Activated T-cell treated with anti-CD3 and anti-CD28 coated beads, Interleukin-2, amount 50 U/mL, for 72 hours (primary cell): ENCODE results near the gene FBXO22. TPM values are rescaled to one million over a fixed set of nuclear protein-coding genes. Genes with fewer than 3 reads are reported as not detected.
"Not testable (repeated sequence)": the region's sequence is repeated elsewhere in the genome, so short reads cannot be mapped to it uniquely, and the experiment has no call there.

Source experiments
- ATAC-seq, 2 donors: fragments of 150-1000 bp; cut with Tn5 transposase; replicated peaks in 1 of 2; 2 replicates each; pipeline ENCODE4 v1.10.0; 2021; ENCODE audit warnings: moderate library complexity in 2 of 2, mild to moderate bottlenecking in 1 of 2
- DNase-seq, 2 donors: peaks; one replicate each; pipeline ENCODE4 v3.0.0; 2021 to 2022; ENCODE audit warnings: mixed read lengths in 1 of 2
- H3K27ac Mint-ChIP-seq: one replicate; pipeline ENCODE4 v1.8.0; 2022; ENCODE audit warnings: mild to moderate bottlenecking, moderate library complexity, mixed read lengths
- H3K27me3 Mint-ChIP-seq: one replicate; pipeline ENCODE4 v1.8.0; 2022; ENCODE audit warnings: low read depth, mixed read lengths
- H3K36me3 Mint-ChIP-seq, 2 donors: one replicate each; pipeline ENCODE4 v1.8.0; 2022; ENCODE audit warnings: mixed read lengths in 2 of 2, mild to moderate bottlenecking in 1 of 2; ENCODE audit not compliant: insufficient read depth in 2 of 2
- H3K4me1 Mint-ChIP-seq: one replicate; pipeline ENCODE4 v1.8.0; 2022; ENCODE audit warnings: low read depth, mixed read lengths
- H3K4me3 Mint-ChIP-seq, 2 donors: one replicate each; pipeline ENCODE4 v1.8.0; 2022; ENCODE audit warnings: mild to moderate bottlenecking in 2 of 2, mixed read lengths in 2 of 2, moderate library complexity in 2 of 2
- H3K9me3 Mint-ChIP-seq, 2 donors: one replicate each; pipeline ENCODE4 v1.8.0; 2022; ENCODE audit warnings: mixed read lengths in 2 of 2
- total RNA-seq, 2 donors: library from RNA; stranded (reverse); gene quantifications; one replicate each; pipeline ENCODE4 v1.2.3, GENCODE V29; 2022

Gene FBXO22
- total RNA-seq, 2 donors from 2014 or later = 44.6 to 45.8 TPM

DNA sequence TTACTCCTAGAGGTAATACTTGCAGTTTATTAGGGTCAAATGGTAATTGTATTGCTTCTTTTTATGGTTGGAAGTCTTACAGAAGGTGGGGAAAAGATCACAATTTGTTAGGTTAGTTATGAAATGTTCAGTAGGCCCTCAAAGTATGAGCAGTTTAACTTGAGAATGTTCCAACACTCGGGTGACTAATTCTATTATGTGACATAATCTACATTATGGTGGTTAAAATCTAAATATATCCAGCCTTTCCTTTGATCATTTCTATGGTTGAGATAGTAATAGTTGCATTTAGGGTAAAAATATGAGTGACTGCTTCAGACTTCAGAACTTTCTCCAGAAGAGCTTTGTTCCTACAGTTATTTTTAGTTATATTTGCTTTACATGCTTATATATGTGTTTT lies 19.6 kb upstream of the FBXO22 start:
- no peak for ATAC-seq
- peaks cover 0 to 5% of the 10 kb centered on the region in 2 donors for H3K36me3 Mint-ChIP-seq

DNA sequence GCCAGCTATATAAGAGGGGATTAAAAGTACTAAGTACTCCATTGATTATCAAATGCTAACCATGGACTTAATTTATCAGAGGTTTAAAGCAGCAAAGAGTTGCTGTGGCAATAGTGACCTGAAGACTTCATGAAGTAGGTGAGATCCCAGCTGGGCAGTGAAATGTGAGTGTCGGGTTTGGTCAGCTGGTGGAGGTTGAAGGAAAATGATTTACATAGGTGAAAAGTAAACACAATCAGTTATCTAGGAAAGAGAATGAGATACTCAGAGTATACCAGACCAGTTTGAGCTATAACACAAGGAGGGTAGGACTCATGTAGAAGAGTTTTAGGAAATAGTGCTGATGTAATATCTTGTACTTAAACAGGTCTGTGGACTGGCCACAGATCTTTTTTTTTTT lies 16.5 kb upstream of the FBXO22 start:
- Mint-ChIP-seq H3K36me3 (peaks cover 0 to 2% of the 10 kb centered on the region in 2 donors), H3K4me3 (no peak overlapping the region), H3K27me3 (no peaks in the 10 kb centered on the region), H3K9me3 (no peaks in the 10 kb centered on the region), H3K4me1 (peaks cover 17% of the 10 kb centered on the region), H3K27ac (no peak overlapping the region)
- DNase-seq (no peak), ATAC-seq (no peak)

More for the DNA sequence above, 19.6 kb upstream of the FBXO22 start:
- no peak overlapping the region for H3K4me3 Mint-ChIP-seq
- no peak for DNase-seq
- no peaks in the 10 kb centered on the region for H3K27me3 Mint-ChIP-seq
- H3K9me3 Mint-ChIP-seq = no peaks in the 10 kb centered on the region
- H3K4me1 Mint-ChIP-seq = no peaks in the 10 kb centered on the region
- H3K27ac Mint-ChIP-seq = no peak overlapping the region

DNA sequence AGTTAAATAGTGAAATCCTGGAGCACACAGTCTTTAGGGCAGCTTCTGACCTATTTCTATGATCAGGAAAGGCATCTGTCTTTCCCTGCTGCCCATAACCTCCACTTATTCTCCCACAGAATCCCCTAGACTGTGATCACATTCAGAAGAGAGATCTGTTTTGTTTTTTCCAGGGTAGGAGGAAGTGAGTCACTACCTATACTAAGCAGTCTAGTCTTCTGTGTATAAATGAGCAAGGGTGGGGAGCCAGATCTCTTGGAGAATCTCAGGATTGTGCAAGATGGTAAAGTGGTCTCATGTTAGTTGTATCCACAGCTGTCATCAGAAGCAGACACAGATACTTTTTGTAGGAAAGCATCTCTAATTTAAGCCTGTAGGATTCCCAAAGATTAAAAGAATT lies 11.8 kb upstream of the FBXO22 start:
- Mint-ChIP-seq H3K27me3 (no peaks in the 10 kb centered on the region), H3K4me1 (peaks cover 17% of the 10 kb centered on the region), H3K27ac (peak overlapping the region; percentile 78), H3K4me3 (no peak overlapping the region), H3K9me3 (no peaks in the 10 kb centered on the region), H3K36me3 (peaks cover 0 to 5% of the 10 kb centered on the region in 2 donors)
- peak; percentile 58 to 80 for ATAC-seq
- DNase-seq = no peak

DNA sequence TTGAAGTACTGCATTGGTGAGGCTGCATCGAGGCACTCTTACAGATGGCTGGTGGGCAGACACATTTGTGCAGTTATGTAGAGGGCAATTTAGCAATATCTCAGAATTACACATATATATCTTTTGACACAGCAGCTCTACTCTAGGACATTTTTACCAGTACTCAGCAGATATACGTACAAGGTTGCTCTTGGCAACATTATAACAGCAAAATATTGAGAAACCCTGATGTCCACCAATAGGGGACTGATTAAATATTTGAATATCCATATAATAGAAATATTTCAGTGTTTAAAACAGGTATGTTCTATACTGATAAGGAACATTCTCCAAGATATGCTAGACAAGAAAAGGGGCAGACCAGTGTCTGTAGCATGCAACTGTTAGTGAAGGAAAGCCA lies 7.9 kb upstream of the FBXO22 start:
- H3K27ac Mint-ChIP-seq = no peak overlapping the region
- H3K27me3 Mint-ChIP-seq = no peaks in the 10 kb centered on the region
- H3K4me3 Mint-ChIP-seq = no peak overlapping the region
- DNase-seq = no peak
- peaks cover 16% of the 10 kb centered on the region for H3K4me1 Mint-ChIP-seq
- no peaks in the 10 kb centered on the region for H3K9me3 Mint-ChIP-seq
- ATAC-seq = no peak
- peaks cover 0 to 5% of the 10 kb centered on the region in 2 donors for H3K36me3 Mint-ChIP-seq

DNA sequence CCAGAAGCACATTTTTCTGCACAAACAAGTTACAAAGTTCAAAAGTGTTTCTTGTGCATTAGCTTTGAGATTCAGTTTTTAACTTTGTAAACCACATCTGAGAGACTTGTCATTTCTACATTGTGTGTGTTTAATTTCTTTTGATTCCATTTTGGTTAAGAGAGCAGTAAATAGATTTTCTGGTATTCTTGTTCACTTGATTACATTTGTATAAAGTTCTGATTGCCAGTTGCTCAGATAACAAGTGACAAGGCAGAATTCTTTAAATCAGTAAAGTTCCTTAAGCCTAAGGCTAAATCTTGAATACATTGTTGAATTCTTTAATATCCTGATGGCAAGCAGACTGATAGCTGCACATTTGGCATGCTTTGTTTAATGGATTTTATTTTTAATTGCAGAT lies 3.1 kb upstream of the FBXO22 start:
- ATAC-seq (no peak), DNase-seq (no peak)
- Mint-ChIP-seq H3K4me1 (peaks cover 44% of the 10 kb centered on the region), H3K4me3 (no peak overlapping the region), H3K36me3 (peaks cover 3 to 4% of the 10 kb centered on the region in 2 donors), H3K27ac (no peak overlapping the region), H3K9me3 (no peaks in the 10 kb centered on the region), H3K27me3 (no peaks in the 10 kb centered on the region)

DNA sequence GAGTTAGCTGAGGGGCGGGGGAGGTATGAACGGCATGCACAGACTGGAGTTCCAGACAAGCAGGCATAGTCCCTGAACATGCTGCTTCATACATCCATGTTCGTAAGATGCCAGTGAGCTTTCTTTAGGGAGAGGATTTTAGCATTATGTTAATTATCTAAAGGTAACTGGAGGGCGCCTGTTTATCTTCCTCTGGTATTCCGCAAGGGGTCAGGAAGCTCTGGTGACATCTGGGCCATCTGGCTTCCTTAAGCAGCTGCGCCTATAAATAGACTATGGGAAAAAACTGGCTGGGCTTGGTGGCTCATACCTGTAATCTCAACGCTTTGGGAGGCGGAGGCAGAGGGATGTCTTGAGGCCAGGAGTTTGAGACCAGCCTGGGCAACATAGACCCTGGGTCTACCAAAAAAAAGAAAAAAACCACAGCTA lies 1.5 kb upstream of the FBXO22 start:
- Mint-ChIP-seq H3K4me3 (peak overlapping the region; percentile 28 to 99), H3K4me1 (peaks cover 49% of the 10 kb centered on the region), H3K36me3 (peaks cover 3 to 6% of the 10 kb centered on the region in 2 donors), H3K27ac (peak overlapping the region; percentile 14), H3K9me3 (no peaks in the 10 kb centered on the region), H3K27me3 (no peaks in the 10 kb centered on the region)
- no peak for ATAC-seq
- DNase-seq = no peak

DNA sequence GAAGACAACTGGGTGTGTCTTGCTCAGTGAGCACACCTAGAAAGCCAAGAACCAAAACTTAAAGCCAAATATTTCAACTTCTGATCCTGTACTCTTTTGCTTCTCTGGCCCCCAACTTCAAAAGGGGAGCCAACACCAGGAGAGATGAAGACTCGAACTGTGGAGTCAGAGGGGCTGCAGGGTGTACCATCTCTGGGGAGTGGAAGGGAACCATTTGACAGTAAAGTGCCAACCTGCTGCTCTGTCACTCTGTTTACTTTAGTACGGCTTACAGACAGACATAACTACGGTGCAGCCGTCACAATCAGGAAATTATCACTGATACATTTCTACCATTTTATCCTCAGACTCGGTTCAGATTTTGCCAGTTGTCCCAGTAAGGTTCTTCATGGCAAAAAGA lies 1.6 kb downstream of the FBXO22 start:
- peak overlapping the region; percentile 93 to 99 for H3K4me3 Mint-ChIP-seq
- DNase-seq (no peak), ATAC-seq (no peak)
- H3K4me1 Mint-ChIP-seq = peaks cover 64% of the 10 kb centered on the region
- no peaks in the 10 kb centered on the region for H3K27me3 Mint-ChIP-seq
- peaks cover 6 to 18% of the 10 kb centered on the region in 2 donors for H3K36me3 Mint-ChIP-seq
- H3K27ac Mint-ChIP-seq = peak overlapping the region; percentile 56
- H3K9me3 Mint-ChIP-seq = peaks cover 0 to under 1% of the 10 kb centered on the region in 2 donors

DNA sequence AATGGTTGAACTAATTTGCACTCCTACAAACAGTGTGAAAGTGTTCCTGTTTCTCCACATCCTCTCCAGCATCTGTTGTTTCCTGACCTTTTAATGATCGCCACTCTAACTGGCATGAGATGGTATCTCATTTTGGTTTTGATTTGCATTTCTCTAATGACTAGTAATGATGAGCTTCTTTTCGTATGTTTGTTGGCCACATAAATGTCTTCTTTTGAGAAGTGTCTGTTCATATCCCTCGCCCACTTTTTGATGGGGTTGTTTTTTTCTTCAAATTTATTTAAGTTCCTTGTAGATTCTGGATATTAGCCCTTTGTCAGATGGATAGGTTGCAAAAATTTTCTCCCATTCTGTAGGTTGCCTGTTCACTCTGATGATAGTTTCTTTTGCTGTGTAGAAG lies 6.7 kb downstream of the FBXO22 start:
- H3K27ac Mint-ChIP-seq, ATAC-seq, H3K9me3 Mint-ChIP-seq, H3K4me3 Mint-ChIP-seq, DNase-seq, H3K27me3 Mint-ChIP-seq: not testable (repeated sequence)
- peaks cover 21 to 51% of the 10 kb centered on the region in 2 donors for H3K36me3 Mint-ChIP-seq
- H3K4me1 Mint-ChIP-seq = peaks cover 35% of the 10 kb centered on the region

DNA sequence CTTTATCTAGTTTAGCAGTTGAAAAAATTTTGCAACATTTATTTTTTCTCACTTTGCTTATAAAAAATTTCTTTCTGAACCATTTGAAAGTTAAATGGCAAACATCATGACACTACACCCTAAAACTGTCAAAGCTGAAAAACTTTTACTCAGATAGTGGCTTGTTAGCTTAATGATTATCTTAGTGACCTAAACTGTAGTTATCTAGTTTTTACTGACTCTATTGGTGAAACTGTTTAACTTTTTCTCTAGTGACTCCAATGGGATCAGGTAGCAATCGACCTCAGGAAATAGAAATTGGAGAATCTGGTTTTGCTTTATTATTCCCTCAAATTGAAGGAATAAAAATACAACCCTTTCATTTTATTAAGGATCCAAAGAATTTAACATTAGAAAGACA lies 13.3 kb downstream of the FBXO22 start:
- H3K27me3 Mint-ChIP-seq = no peaks in the 10 kb centered on the region
- peaks cover 8 to 34% of the 10 kb centered on the region in 2 donors for H3K36me3 Mint-ChIP-seq

DNA sequence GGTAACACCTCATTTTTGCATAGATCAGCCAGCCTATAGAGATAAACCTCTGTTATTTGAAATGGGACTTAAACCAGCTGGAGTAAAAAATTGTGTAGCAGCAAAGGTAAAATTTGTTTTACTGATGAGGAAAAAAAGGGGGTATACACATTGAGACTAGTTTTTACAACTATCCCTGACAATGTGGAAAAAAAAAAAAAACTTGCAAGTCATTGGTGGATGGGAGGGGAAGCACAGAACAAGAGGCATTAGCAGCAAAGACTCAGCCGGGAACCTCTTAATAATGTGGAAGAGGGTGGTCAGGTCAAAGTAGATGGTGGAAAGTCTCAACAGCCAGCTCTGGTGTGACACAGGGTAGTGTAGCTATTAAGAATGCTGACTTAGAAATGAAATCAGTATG lies 14.5 kb downstream of the FBXO22 start:
- no peaks in the 10 kb centered on the region for H3K9me3 Mint-ChIP-seq
- no peaks in the 10 kb centered on the region for H3K4me1 Mint-ChIP-seq
- no peak overlapping the region for H3K4me3 Mint-ChIP-seq
- no peak for DNase-seq
- ATAC-seq = no peak
- no peak overlapping the region for H3K27ac Mint-ChIP-seq
- no peaks in the 10 kb centered on the region for H3K27me3 Mint-ChIP-seq
- H3K36me3 Mint-ChIP-seq = peaks cover 5 to 26% of the 10 kb centered on the region in 2 donors

More for the DNA sequence above, 13.3 kb downstream of the FBXO22 start:
- no peaks in the 10 kb centered on the region for H3K4me1 Mint-ChIP-seq
- H3K27ac Mint-ChIP-seq = no peak overlapping the region
- H3K4me3 Mint-ChIP-seq = no peak overlapping the region
- ATAC-seq = no peak
- no peak for DNase-seq
- no peaks in the 10 kb centered on the region for H3K9me3 Mint-ChIP-seq

DNA sequence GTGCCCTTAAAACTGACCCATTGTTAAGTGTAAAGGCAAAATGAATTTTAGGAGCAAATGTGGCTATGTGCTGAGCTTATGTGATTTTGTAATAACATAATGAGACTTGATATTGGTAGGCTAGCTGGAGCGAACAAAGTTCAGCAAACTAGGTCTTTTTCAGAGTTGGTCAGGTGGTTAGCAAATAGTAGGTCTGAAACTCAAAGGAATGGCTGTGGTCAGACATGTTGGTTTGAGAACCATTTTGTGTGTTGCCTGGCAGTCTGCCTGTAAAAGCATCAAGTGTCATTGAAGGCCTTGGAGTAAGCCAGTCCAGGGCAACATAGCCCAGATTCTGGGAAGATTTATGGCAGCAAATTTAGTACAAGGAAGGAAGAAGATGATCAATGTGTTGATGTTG lies 16.4 kb downstream of the FBXO22 start:
- H3K9me3 Mint-ChIP-seq = no peaks in the 10 kb centered on the region
- peaks cover 8% of the 10 kb centered on the region for H3K4me1 Mint-ChIP-seq
- H3K4me3 Mint-ChIP-seq = no peak overlapping the region
- DNase-seq = no peak
- no peak overlapping the region for H3K27ac Mint-ChIP-seq
- no peaks in the 10 kb centered on the region for H3K27me3 Mint-ChIP-seq
- peaks cover 6 to 19% of the 10 kb centered on the region in 2 donors for H3K36me3 Mint-ChIP-seq
- no peak for ATAC-seq

DNA sequence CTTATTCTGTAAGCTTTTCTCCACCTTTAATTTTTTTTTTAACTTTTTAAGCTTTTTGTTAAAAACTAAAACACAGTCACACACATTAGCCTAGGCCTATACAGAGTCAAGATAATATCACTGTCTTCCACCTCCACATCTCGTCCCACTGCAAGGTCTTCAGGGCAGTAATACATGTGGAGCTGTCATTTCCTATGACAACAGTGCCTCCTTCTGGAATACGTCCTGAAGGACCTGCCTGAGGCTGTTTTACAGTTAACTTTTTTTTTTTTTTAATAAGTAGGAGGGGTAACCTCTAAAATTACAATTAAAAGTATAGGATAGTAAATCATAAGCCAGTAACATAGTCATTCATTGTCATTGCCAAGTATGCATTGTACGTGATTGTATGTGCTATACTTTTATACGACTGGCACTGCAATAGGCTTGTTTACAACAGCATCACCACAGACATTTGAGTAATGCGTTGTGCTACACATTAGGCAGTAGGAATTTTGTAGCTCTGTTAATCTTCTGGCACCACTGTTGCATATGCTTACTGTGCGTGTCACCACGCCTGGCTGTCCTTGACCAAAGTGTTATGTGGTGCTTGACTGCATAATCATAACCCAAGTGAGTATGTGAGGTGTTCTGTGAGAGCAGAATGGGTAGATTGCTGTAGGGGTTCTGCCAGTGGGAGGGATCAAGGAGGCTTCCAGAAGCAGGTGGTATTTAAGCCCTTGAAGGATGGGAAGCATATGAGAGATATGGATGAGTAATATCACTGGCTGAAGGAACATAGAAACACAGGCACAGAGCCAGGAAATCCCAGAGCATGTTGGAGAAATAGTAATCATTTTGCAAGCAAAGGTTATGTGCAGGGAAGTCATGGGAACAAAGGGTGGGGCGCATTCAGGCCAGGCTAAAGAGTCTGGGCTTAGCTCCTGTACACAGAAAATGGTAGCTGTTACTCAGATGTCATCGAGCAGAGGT lies 18.3 kb downstream of the FBXO22 start:
- ATAC-seq = no peak
- Mint-ChIP-seq H3K27me3 (no peaks in the 10 kb centered on the region), H3K4me1 (peaks cover 17% of the 10 kb centered on the region), H3K4me3 (no peak overlapping the region), H3K9me3 (no peaks in the 10 kb centered on the region), H3K36me3 (peaks cover 6 to 25% of the 10 kb centered on the region in 2 donors), H3K27ac (no peak overlapping the region)
- DNase-seq = peak in 1 of 2 donors; percentile 8

DNA sequence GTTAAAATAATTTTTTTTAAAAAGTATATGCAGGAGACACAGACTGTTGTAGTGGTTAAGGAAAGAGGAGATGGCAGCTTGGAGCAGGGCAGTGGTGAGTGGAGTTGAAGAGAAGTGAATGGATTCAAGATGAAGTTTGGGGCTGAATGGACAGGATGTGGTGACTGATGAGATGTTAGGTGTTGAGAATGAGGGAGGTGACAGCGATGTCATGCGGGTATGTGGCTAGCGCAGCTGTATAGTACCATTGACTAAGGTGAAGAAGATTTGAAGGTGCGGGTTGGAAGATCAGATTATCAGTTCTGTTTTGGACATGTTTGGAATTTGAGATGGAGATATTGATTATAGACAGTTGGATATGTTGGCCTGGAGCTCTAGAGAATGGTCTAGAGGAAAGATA lies 20.1 kb downstream of the FBXO22 start:
- Mint-ChIP-seq H3K36me3 (peaks cover 6 to 16% of the 10 kb centered on the region in 2 donors), H3K4me3 (no peak overlapping the region), H3K9me3 (no peaks in the 10 kb centered on the region), H3K27me3 (no peaks in the 10 kb centered on the region), H3K4me1 (peaks cover 26% of the 10 kb centered on the region), H3K27ac (peak overlapping the region; percentile 10)
- ATAC-seq (peak; percentile 52 to 65), DNase-seq (peak in 1 of 2 donors; percentile 5)
